Endodermal cell (in vitro differentiated cells): ENCODE results near the gene TSEN54. TPM values are rescaled to one million over a fixed set of nuclear protein-coding genes. Genes with fewer than 3 reads are reported as not detected.

Experiments
- DNase-seq: peaks from one replicate; pipeline ENCODE4 v3.0.0-alpha.2; 2017
- H3K27ac ChIP-seq: 2 replicates; pipeline ENCODE4 v1.5.1; 2013; ENCODE audit warnings: mild to moderate bottlenecking, low read depth, low read length, moderate library complexity
- H3K27me3 ChIP-seq: 2 replicates; pipeline ENCODE4 v1.6.1; 2013; ENCODE audit warnings: mild to moderate bottlenecking, low read length, moderate library complexity; ENCODE audit not compliant: insufficient read depth, control insufficient read depth, poor library complexity, severe bottlenecking
- H3K36me3 ChIP-seq: 2 replicates; pipeline ENCODE4 v1.7.0; 2013; ENCODE audit warnings: mild to moderate bottlenecking, low read length, moderate library complexity; ENCODE audit not compliant: control insufficient read depth, insufficient read depth
- H3K4me1 ChIP-seq: one replicate; pipeline ENCODE4 v1.7.0; 2013; ENCODE audit warnings: low read length; ENCODE audit not compliant: control insufficient read depth, insufficient read depth
- H3K4me3 ChIP-seq: 2 replicates; pipeline ENCODE4 v1.5.1; 2013; ENCODE audit warnings: mild to moderate bottlenecking, low read length, moderate library complexity
- H3K9ac ChIP-seq: 2 replicates; pipeline ENCODE4 v1.6.1; 2013; ENCODE audit warnings: mild to moderate bottlenecking, low read length, moderate library complexity; ENCODE audit not compliant: poor library complexity, severe bottlenecking; ENCODE audit errors: extremely low read depth
- H3K9me3 ChIP-seq: 2 replicates; pipeline ENCODE4 v1.6.1; 2013; ENCODE audit warnings: mild to moderate bottlenecking, low read length, moderate library complexity; ENCODE audit not compliant: control insufficient read depth
- H3K27ac Mint-ChIP-seq: 2 replicates; pipeline ENCODE4 v1.8.0; 2020; ENCODE audit warnings: mixed read lengths
- H3K27me3 Mint-ChIP-seq: 2 replicates; pipeline ENCODE4 v1.8.0; 2021; ENCODE audit warnings: mild to moderate bottlenecking, mixed read lengths; ENCODE audit not compliant: insufficient read depth
- H3K36me3 Mint-ChIP-seq: 2 replicates; pipeline ENCODE4 v1.8.0; 2020; ENCODE audit warnings: low read depth, mixed read lengths
- H3K4me1 Mint-ChIP-seq: 2 replicates; pipeline ENCODE4 v1.8.0; 2020; ENCODE audit warnings: mixed read lengths
- H3K4me3 Mint-ChIP-seq: 2 replicates; pipeline ENCODE4 v1.8.0; 2020; ENCODE audit warnings: mild to moderate bottlenecking, moderate library complexity, mixed read lengths
- H3K9me3 Mint-ChIP-seq: 2 replicates; pipeline ENCODE4 v1.8.0; 2020; ENCODE audit warnings: mild to moderate bottlenecking, mixed read lengths
- CTCF ChIP-seq: fragments of 200-600 bp; sonication (generic); conservative IDR thresholded peaks from 2 replicates; pipeline ENCODE4 v1.5.0; 2021; ENCODE audit warnings: antibody characterized with exemption, mild to moderate bottlenecking
- WGBS, 2 experiments: methylation state at CpG; one replicate each; pipeline versions ENCODE4 v1.1.5 to v1.1.7; 2013; ENCODE audit warnings: missing lambda C conversion rate in 2 of 2, mixed read lengths in 1 of 2; ENCODE audit not compliant: insufficient coverage in 1 of 2, insufficient read length in 1 of 2; 5-methylcytosine and 5-hydroxymethylcytosine counted together
- total RNA-seq, 2 donors: library from RNA; stranded (reverse); fragmentation: NEBNext Ultra II Directional in 1 of 2; extraction: Animal tissue kit (Norgen Biotek cat#: 25700) in 1 of 2; gene quantifications; 2 replicates in 1 of 2; 3 replicates in 1 of 2; pipeline ENCODE4 v1.2.1, GENCODE V29; 2021

Gene TSEN54
- total RNA-seq, 2 donors from 2014 or later, result 37.7 to 39.1 TPM

DNA sequence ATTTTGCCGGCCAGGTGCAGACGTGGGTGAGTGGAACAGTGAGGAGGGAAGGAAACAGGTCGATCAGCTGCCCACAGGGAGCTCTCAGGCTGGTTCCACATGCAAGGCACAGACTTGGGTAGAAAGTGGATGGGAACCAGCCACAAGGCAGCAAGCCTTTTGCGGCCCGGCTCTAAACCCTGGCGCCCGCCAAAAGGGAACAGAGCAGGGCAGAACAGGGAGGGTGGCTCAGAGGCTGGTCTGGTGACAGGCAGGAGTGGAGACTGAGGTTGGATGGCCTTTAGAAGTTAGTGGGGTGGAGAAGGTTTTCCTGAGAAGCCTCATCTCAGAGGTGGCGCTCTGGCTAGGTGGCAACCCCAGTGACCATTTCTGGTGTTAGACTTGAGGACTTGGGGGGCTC lies 19.5 kb downstream of the TSEN54 start:
- H3K36me3 Mint-ChIP-seq, result peaks cover 29% of the 10 kb centered on the region
- H3K27ac Mint-ChIP-seq, result no peak overlapping the region
- Histone ChIP-seq H3K9me3 (no peaks in the 10 kb centered on the region), H3K9ac (no peak overlapping the region), H3K27ac (no peak overlapping the region), H3K36me3 (peaks cover 5% of the 10 kb centered on the region), H3K4me3 (no peak overlapping the region), H3K27me3 (no peaks in the 10 kb centered on the region), H3K4me1 (peaks cover 7% of the 10 kb centered on the region)
- no peaks in the 10 kb centered on the region for H3K27me3 Mint-ChIP-seq
- no peak for TF ChIP-seq CTCF
- DNase-seq, result no peak
- H3K9me3 Mint-ChIP-seq, result no peaks in the 10 kb centered on the region
- 94 to 97% methylated on average over 5 to 8 of the region's 8 CpGs for WGBS, 2 experiments
- H3K4me1 Mint-ChIP-seq, result peaks cover 26% of the 10 kb centered on the region
- no peak overlapping the region for H3K4me3 Mint-ChIP-seq

DNA sequence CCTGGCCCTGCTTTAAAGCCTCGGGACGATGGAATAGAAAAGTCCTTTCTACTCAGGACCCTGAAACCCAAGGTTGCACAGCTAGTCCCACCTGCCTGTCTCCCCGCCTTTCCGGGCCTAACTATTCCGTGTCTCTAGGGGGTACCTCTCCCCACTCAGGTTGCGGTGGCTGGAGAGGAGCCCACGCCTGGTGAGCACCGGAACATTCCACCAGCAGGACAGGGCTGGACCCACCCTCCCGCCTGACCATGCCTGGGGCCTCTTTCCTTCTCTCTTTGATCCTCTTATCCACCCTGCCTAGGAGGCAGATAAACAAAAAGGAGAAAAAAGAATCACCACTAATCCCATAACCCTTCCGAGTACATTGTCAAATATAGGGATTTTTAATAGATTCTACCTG lies 20.0 kb downstream of the TSEN54 start:
- Mint-ChIP-seq H3K27ac (peak overlapping the region; percentile 75), H3K4me1 (peaks cover 21% of the 10 kb centered on the region), H3K9me3 (no peaks in the 10 kb centered on the region)

DNA sequence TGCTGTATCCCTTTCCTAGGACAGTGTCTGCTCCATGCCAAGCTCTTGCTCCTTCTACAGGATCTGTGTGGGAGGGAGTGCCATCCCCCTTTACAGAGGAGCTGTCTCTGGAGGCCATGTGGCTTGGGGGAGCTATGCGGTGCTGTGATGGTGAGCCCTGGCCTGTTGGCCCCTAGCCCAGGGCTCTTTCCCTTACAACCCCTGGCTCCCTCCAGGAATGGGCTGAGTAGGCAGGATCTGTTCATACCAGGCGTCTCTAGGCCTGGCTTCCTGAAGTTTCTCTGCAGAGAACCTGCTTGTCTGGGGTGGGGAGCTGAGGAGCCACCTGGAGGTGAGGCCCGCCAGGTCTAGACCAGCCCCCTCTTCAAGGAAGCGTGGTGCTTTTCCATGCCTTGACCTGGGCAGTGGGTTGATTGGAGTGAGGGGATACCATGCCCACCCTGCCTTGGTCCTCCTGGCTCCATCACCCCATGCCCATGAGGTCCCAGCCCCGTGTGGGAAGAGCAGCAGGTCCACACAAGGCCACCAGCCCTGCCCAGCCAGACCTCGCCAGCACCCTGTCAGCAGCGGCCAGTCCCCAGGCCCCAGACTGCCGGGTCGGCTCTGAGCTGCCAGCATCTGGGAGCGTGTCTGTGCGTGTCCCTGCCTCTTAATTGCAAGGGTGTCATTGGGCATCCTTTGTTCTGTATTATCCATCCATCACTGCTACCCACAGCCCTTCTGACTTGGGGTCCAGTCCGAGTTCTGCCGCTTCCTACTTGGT lies 23.8 kb downstream of the TSEN54 start:
- Histone ChIP-seq H3K4me1 (peaks cover 20% of the 10 kb centered on the region), H3K9me3 (no peaks in the 10 kb centered on the region), H3K36me3 (no peaks in the 10 kb centered on the region), H3K27me3 (no peaks in the 10 kb centered on the region), H3K27ac (no peak overlapping the region), H3K9ac (no peak overlapping the region), H3K4me3 (no peak overlapping the region)
- TF ChIP-seq CTCF, result no peak
- H3K9me3 Mint-ChIP-seq, result no peaks in the 10 kb centered on the region
- no peak overlapping the region for H3K27ac Mint-ChIP-seq
- H3K4me3 Mint-ChIP-seq, result no peak overlapping the region
- H3K4me1 Mint-ChIP-seq, result peaks cover 43% of the 10 kb centered on the region
- peaks cover 11% of the 10 kb centered on the region for H3K36me3 Mint-ChIP-seq
- H3K27me3 Mint-ChIP-seq, result no peaks in the 10 kb centered on the region
- WGBS, 2 experiments, result 90 to 94% methylated on average over 10 to 13 of the region's 13 CpGs
- no peak for DNase-seq

More for the DNA sequence above, 20.0 kb downstream of the TSEN54 start:
- peaks cover 27% of the 10 kb centered on the region for H3K36me3 Mint-ChIP-seq
- Histone ChIP-seq H3K9ac (no peak overlapping the region), H3K4me3 (no peak overlapping the region), H3K27me3 (no peaks in the 10 kb centered on the region), H3K9me3 (no peaks in the 10 kb centered on the region), H3K36me3 (peaks cover 5% of the 10 kb centered on the region), H3K4me1 (peaks cover 7% of the 10 kb centered on the region), H3K27ac (no peak overlapping the region)
- no peak for TF ChIP-seq CTCF
- no peak for DNase-seq
- WGBS, 2 experiments, result 78 to 100% methylated on average over 3 to 9 of the region's 10 CpGs
- no peak overlapping the region for H3K4me3 Mint-ChIP-seq
- no peaks in the 10 kb centered on the region for H3K27me3 Mint-ChIP-seq
